Globus pallidus (tissue), 1 donor: ENCODE data around the gene ARHGEF38.
A peak's percentile ranks its signal among the peaks of the same experiment; 100 is the strongest.
"Not testable (repeated sequence)": the region's sequence is repeated elsewhere in the genome, so short reads cannot be mapped to it uniquely, and the experiment has no call there.

Experiments
- DNase-seq: peaks from one replicate; pipeline ENCODE4 v3.0.0-alpha.2; 2015; ENCODE audit warnings: low spot score

Gene ARHGEF38

DNA sequence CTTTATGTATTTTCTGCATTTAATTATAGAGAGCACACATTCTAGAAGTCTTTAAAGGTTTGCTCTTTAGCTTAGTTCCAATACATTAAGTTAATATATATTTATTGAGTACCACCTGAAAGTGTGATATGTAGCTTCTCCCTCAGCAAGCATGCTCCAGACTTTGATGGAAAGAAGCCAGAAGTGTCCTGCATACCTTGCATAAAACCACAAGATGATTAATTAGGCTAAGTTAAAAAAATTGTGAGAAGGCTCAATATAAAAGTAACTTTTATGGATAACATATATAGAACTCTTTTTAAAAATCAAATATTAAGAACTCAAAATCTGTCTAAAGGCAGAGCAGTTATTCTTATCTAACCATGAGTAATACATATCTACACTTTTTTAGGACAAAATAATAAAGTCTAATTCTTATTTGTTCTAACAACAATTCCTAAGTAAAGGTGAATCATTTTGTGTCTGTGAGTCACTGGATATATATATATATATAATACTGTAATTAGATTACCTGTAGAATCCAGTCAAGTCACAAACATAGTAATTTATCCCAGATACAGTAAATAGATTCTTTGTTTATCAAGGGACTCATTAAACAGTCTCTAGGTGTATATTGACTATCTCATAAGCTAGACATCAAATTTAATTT, 104.8 kb downstream of the ARHGEF38 start:
- DNase-seq = no peak

GRCh38 chr4:105659190-105659589, 106.8 kb downstream of the ARHGEF38 start:
- DNase-seq = no peak

GRCh38 chr4:105661028-105661427, 108.6 kb downstream of the ARHGEF38 start:
- no peak for DNase-seq

DNA sequence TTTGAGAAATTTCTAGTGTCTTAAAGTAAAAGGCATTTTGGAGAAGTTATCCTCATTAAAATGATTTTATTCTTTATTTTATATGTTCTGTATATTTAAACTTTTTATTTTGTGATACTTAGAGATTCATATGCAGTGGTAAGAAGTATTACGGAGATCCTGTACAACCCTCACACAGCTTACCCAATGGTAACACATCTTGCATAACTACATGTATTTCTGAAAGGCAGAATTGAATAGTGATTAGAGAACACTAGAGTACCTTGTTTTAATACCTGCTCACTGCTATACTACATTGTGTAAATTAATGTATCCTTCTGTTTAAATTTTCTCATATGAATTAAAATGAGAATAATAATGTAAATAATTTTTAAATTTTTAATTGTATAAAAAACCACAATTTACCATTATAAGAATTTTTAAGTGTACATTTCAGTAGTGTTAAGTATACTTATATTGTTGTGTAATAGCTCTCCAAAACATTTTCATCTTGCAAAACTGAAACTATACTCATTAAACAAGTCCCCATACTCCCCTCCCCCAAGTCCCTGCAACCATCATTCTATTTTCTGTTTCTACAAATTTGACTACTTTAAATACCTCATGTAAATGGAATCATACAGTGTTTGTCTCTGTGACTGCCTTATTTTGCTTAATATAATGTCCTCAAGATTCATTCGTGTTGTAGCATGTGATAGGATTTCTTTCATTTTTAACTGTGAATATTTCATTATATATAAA, 110.7 kb downstream of the ARHGEF38 start:
- no peak for DNase-seq

DNA sequence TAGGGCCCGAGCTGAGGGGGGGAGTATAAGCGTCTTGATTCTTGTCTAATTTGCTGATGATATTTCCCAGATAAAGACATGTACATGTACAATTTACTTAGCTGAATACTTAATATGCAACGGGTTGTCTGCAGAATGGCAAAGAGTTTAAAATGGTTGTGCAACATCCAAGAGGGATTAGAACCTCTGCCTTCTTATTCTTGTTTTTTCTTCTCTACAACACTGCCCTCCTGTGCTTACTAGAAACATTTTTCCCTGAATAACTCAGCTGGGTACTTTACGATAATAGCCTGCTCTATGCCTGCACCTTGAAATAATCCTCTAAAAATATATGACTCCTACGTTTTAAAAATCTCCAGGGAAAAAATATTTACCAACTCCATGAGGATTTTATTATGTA, 114.3 kb downstream of the ARHGEF38 start:
- peak; percentile 11 for DNase-seq

GRCh38 chr4:105670684-105671083, 118.3 kb downstream of the ARHGEF38 start:
- no peak for DNase-seq

DNA sequence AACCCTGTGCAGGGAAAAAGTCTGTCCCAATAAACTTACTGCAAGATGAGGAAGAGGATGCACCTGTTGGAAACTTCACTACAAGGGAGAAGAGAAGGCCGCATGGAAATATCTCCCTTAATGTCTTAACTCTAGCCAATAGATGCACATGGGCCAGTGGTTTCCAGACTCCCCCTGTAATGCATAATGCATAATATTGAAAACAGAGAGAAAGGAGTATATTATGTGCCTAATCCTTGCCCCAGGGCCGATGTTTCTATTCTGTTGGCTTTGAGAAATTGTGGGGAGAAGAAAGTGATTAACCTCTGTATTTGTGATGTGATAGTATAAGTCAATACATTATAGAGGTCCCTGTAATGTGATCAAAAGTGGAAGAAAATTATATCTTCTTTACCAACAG, 118.9 kb downstream of the ARHGEF38 start:
- no peak for DNase-seq

DNA sequence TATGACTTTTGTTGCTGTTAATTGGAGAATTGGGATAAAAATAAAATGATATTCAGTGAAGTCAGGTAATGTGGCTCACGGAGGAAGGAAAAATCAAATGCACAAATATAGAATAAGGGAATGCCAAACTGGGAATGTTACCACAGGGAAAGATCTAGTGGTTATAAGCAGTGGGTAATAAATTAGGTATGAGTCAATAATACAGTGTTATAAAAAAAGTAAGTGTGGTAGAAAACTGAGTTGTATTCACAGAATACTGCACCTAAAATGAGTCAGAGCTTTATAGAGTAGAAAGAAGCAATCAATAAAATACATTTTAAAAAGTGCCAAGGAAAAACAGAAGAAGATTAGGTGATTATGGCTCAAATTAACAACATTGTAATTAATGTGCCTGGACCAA, 121.6 kb downstream of the ARHGEF38 start:
- no peak for DNase-seq

DNA sequence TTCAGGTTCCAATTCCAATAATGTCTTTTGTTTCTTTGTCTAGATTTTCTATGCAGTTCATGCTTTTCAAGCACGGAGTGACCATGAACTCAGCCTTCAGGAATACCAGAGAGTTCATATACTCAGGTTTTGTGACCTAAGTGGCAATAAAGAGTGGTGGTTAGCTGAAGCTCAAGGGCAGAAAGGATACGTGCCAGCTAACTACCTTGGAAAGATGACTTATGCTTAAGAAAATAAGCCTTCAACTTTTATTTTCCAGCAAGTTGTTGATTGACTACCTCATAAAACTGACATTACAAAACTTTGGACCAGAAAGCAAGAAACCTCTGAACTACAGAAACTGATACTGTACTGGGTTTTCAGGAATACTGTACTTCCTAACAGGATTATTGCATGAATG, 125.3 kb downstream of the ARHGEF38 start:
- DNase-seq = no peak

DNA sequence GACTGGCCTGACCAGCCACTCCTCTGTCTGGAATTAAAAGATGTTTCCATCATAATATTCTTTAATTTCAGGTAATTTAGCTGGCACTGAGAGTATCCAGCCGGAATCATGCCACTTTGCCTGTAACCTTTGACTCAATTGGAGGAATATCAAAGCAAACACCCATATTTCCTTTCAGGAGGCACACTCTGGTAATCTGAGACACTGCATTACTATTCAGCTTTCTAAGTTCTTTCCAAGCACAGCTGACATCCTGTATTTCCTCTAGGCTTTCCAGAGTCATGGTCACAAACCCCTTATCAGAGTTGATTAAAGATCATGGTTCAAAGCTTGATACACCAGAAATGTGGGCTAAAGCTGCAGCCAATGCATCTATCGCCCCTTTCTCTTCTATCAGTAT, 126.8 kb downstream of the ARHGEF38 start:
- DNase-seq = no peak

GRCh38 chr4:105683038-105683437, 130.6 kb downstream of the ARHGEF38 start:
- no peak for DNase-seq

DNA sequence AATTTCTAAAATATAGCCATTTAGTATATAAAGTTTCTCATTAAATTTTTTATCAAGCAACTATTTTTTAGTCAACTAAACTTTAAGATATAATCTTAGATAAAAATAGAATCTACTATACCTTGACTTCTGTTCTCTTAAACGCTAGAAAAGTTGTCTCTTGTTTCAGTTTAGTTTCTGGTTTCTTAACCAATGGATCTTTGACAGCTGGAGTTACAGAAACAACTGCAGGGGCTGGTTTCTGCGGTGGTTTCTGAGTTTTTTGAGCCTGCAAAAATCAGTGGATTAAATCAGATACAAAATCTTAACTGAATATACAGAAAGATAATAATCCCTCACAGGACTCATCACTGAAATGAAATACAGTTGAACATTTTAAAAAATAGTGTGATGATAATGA, 134.2 kb downstream of the ARHGEF38 start:
- DNase-seq = no peak

DNA sequence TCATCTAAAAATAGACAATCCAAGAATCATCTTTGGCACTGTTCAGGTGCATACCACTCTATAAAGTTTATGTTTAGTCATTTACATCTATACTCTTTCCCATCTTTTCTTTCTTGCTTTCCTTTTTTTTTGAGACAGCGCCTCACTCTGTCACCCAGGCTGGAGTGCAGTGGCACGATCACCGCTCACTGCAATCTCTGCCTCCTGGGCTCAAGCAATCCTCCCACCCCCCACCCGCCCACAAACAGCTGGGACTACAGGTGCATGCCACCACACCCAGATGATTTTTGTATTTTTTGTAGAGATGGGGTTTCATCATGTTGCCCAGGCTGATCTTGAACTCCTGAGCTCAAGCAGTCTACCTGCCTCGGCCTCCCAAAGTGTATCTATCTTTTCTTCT, 142.4 kb downstream of the ARHGEF38 start:
- not testable (repeated sequence) for DNase-seq

GRCh38 chr4:105695832-105696231, 143.4 kb downstream of the ARHGEF38 start:
- DNase-seq = not testable (repeated sequence)

- no peak for DNase-seq
Observed at GRCh38 chr4:105698607-105699006, 146.2 kb downstream of the ARHGEF38 start.

DNA sequence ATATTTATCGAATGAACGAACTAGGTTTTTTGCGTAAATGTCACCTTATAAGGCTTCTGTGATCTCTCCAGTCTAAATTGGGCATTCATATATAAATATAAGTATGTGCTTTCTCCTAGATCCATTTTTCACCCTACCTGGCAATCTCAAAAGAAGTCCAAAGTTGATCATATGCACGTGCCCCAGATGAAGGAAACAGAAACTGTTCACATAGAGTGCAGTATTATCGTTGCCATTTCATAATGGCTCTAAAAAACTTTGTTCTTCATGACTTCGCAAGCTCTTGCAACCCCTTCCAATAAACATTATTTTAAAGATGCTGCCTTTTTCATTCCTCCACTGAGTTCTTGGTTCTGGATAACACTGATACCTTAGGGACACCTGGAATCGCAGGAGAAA, 155.4 kb downstream of the ARHGEF38 start:
- no peak for DNase-seq

DNA sequence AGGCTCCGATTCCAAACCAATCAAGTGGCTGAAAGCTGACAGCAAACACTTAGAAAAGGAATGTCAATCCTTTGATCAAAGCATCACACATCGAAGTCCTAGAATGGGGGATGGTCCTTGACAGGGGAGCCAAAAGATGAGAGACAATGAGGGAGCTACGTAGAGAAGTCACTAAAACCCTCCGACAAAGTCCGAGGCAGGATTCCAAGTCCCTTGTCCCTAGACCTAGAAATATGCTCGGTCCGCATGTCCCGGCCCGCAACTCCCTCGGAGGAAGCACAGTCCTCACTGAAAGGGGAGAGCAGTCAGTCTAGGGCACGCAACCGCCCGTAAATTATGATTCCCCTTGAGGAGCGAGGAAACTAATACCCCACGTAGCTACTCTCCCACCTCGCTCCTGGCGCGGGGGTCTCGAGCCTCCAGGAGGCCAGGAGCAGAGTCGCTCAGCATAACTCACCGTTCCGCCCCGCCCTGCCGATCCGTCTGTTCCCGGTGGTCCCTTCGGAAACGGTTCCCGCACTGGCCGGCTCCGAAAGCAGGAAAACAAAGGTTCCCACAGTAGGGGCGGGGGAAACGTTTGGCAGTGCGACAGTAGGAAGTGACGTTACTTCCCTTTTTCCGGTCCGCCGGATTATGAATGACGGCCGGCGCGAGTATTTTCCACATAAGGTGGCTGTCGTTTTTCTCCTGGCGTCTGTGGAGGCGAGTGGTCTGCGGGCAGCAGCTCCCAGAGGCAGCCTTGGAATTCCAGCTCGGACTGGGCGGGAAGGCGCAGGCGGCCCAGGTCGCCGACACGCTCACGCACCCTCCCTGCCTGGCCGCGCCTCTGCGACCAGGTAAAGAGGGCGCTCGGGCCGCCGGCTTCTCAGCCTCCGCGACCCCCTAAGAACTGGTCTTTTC, 156.0 kb downstream of the ARHGEF38 start, which contains the start of the genes GSTCD and INTS12:
GSTCD (plus strand) TSS at position 604 of the 900 bp plus-strand sequence. CDS start 8,830 bp downstream, outside the sequence.
INTS12 (minus strand) TSS at position 509 of the 900 bp plus-strand sequence. CDS start 8,684 bp downstream, outside the sequence.
- peak; percentile 90 for DNase-seq

DNA sequence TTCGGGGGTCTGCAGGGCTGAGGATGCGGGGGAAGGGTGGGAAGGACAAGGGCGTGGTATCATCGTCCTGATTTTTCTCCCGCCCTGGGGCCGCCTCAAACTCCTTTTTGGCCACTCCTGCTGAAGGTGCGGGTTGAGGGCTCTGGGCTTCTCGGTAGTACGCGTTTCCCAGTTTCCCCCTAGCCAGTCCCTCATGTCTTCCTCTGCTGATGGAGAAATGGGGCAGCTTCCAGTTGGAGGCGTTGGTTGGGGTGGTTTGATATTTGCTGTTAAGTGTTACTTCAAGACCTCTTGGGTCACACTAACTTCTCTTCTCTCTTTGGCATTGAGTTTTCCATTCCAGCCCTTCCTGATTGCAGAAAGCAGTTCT, 156.6 kb downstream of the ARHGEF38 start:
- no peak for DNase-seq

DNA sequence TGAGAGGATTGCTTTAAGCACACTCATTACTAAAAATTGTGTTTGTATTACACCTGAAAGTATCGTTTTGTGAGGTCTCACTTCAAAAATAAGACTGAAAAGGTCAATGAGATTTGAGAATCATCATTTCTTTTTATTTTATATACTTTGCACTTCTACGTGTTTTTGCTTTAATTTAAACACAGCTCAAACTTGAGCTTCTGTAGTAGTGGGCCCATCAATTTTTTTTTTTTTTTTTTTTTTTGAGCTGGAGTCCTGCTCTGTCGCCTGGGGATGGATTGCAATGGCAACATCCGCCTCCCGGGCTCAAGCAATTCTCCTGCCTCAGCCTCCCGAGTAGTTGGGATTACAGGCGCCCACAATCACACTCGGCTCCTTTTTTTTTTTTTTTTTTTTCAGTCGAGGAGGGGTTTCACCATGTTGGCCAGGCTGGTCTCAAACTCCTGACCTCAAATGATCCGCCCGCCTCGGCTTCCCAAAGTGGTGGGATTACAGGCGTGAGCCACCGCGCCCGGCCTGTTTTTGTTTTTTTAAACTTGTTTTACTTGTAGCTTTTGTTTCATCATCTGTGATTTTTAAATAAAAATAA, 157.7 kb downstream of the ARHGEF38 start:
- no peak for DNase-seq

DNA sequence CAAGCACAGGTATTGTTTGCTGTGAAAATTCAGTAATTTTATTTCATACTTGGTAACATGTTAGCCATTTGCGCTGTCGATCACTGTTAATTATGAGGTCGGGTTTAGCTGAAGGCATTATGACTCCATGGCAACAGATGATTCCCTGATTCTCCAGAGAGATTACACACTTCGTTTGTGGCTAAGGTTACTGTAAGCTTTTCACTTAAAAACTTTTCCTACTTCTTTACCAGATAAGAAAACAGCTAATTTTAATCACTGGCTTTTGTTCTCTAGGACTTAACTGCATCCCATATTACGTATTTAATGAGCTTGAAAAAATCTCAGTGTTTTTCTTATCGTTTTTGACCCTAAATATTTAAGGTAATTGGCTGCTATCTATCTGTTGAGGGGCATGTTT, 158.3 kb downstream of the ARHGEF38 start:
- DNase-seq = no peak

DNA sequence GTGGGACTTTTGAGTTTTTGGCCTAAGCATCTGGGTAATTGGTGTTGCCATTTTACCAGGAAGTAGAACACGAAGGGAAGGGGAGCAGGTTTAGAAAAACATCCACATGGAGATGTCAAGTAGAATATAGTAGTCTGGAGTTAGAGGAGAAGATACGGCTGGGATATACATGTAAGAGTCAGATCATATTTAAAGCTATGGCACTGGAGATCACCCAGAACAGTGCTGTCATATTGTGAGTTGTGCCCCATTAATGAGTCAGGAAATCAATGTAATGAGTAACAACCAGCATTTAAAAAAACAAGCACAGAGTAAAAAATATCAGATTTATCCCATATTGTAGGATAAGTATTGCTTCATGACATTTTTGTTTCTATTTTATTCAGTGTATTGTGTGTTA, 160.3 kb downstream of the ARHGEF38 start:
- DNase-seq = no peak

DNA sequence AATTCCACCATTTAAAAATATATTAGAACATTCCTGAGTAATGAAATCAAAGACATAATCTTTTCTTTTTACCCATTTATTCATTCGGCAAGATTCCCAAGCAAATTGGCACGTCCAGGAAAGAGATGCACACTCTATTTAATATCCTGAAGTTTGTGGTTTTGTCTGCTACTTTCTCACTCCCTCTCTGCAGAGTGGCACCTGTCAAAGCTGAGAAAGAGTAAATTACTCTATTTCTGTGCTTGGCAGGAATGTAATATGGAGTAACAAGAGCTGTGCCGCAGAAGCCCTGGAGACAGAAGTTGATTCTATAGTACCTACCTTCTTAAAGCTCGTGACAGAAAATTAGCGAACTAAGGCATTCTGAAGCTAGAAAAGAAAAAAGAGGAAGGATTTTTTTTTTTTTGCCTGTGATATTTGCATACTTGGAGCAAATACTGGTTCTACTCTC, 161.7 kb downstream of the ARHGEF38 start:
- DNase-seq = no peak
